ENCODE results near the gene AKIP1. TPM values are rescaled to one million over a fixed set of nuclear protein-coding genes. Genes with fewer than 3 reads are reported as not detected.

Gene AKIP1
- total RNA-seq, 2 experiments from 2014 or later = 25.2 to 28.2 TPM

- no peak for DNase-seq (ENCODE audit: low spot score)
- no peak overlapping the region for H2AFZ ChIP-seq (ENCODE audit: low read length)
- no peaks in the 10 kb centered on the region for H3K4me1 ChIP-seq (ENCODE audit: insufficient read depth, low read length, poor library complexity, severe bottlenecking)
- H3K4me2 ChIP-seq (ENCODE audit: low read length) = no peak overlapping the region
- no peaks in the 10 kb centered on the region for H3K9me2 ChIP-seq (ENCODE audit: insufficient read depth, low read length)
- H3K9me3 ChIP-seq (ENCODE audit: low read length) = no peaks in the 10 kb centered on the region
- H3K36me3 ChIP-seq (ENCODE audit: insufficient read depth, low read length) = no peaks in the 10 kb centered on the region
- ChIA-PET CTCF (ENCODE audit: unreplicated experiment) (no interaction called here), POLR2A (no interaction called here)
- intact Hi-C loops (cut with micrococcal nuclease; ENCODE audit: unreplicated experiment) = no loop called here
- TF ChIP-seq, protein P1, sequence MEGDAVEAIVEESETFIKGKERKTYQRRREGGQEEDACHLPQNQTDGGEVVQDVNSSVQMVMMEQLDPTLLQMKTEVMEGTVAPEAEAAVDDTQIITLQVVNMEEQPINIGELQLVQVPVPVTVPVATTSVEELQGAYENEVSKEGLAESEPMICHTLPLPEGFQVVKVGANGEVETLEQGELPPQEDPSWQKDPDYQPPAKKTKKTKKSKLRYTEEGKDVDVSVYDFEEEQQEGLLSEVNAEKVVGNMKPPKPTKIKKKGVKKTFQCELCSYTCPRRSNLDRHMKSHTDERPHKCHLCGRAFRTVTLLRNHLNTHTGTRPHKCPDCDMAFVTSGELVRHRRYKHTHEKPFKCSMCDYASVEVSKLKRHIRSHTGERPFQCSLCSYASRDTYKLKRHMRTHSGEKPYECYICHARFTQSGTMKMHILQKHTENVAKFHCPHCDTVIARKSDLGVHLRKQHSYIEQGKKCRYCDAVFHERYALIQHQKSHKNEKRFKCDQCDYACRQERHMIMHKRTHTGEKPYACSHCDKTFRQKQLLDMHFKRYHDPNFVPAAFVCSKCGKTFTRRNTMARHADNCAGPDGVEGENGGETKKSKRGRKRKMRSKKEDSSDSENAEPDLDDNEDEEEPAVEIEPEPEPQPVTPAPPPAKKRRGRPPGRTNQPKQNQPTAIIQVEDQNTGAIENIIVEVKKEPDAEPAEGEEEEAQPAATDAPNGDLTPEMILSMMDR (conservative IDR thresholded peaks at IDR 0.05; ENCODE audit: low read length) = no peak
- TF ChIP-seq EZH2phosphoT487 (IDR thresholded peaks at IDR 0.05; ENCODE audit: borderline replicate concordance, low read depth, low read length) = no peak
- H4K20me1 ChIP-seq (ENCODE audit: insufficient read depth, low read length) = no peaks in the 10 kb centered on the region
- H3K4me3 ChIP-seq (ENCODE audit: low read depth, low read length, poor library complexity, severe bottlenecking) = no peak overlapping the region
- no TSS peak for BruUV-seq (replicated peaks)
- H3K79me2 ChIP-seq (ENCODE audit: insufficient read depth, low read depth, low read length) = no peaks in the 10 kb centered on the region
- H3K27ac ChIP-seq (ENCODE audit: low read depth, low read length, poor library complexity, severe bottlenecking) = no peak overlapping the region
Observed at GRCh38 chr11:8905528-8906165, 5.3 kb upstream of the AKIP1 start.

DNA sequence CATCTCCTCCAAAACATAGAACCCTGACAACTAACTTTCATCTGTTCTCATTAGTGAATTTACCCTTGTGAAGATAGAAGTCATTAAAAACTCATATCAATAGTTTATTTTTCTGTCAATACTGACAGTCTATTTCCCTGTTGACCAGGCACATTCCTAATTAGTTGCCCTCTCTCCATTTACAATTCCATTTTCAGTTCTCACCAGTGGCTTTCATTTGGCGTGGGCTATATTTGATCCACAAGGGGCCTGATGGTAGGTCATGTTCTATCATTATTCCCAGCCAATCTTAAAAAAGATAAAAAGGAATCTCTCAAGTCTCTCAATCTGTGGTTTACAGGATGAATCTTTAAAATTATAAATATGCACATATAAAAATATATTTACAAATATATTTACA, 3.9 kb upstream of the AKIP1 start:
- Histone ChIP-seq H3K9me2 (ENCODE audit: insufficient read depth, low read length) (no peaks in the 10 kb centered on the region), H2AFZ (ENCODE audit: low read length) (no peak overlapping the region), H3K9me3 (ENCODE audit: low read length) (no peaks in the 10 kb centered on the region), H4K20me1 (ENCODE audit: insufficient read depth, low read length) (no peaks in the 10 kb centered on the region), H3K4me3 (ENCODE audit: low read depth, low read length, poor library complexity, severe bottlenecking) (no peak overlapping the region), H3K36me3 (ENCODE audit: insufficient read depth, low read length) (no peaks in the 10 kb centered on the region), H3K4me1 (ENCODE audit: insufficient read depth, low read length, poor library complexity, severe bottlenecking) (no peaks in the 10 kb centered on the region), H3K79me2 (ENCODE audit: insufficient read depth, low read depth, low read length) (peaks cover under 1% of the 10 kb centered on the region; the same call in 1 of the 2 replicates), H3K4me2 (ENCODE audit: low read length) (no peak overlapping the region), H3K27ac (ENCODE audit: low read depth, low read length, poor library complexity, severe bottlenecking) (no peak overlapping the region)
- BruUV-seq (replicated peaks) = no TSS peak
- POLR2A ChIA-PET = interaction anchor here (1.0 kb wide), 1 partner anchor 29 kb away, joined by 3 read pairs; no protein-coding TSS in a partner anchor
- no peak for TF ChIP-seq EZH2phosphoT487 (IDR thresholded peaks at IDR 0.05; ENCODE audit: borderline replicate concordance, low read depth, low read length)
- TF ChIP-seq, protein P1 (conservative IDR thresholded peaks at IDR 0.05; ENCODE audit: low read length) = no peak
- CTCF ChIA-PET (ENCODE audit: unreplicated experiment) = no interaction called here
- intact Hi-C loops (cut with micrococcal nuclease; ENCODE audit: unreplicated experiment) = no loop called here
- DNase-seq (ENCODE audit: low spot score) = no peak

DNA sequence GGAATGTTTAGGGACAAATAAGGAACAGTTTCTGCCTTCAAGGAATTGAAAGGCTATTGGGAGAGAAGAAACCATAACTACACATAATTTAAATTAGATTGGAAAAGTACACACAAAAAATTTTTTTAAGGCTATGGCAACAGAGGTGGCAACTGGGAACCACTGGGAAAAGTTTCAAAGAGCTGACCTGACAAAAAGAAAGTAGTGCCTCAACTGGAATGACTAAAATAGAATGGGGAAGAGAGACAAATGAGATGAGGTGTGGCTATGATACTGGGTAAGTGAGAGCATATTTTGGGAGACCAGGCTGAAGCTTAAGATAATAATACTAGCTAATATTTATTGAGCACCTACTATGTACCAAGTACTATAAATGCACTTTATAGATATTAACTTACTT, 2.9 kb upstream of the AKIP1 start:
- no peak for DNase-seq (ENCODE audit: low spot score)
- BruUV-seq (replicated peaks) = no TSS peak
- H3K79me2 ChIP-seq (ENCODE audit: insufficient read depth, low read depth, low read length) = peaks cover 5% of the 10 kb centered on the region; the same call in 1 of the 2 replicates
- peaks cover 6% of the 10 kb centered on the region for H3K4me1 ChIP-seq (ENCODE audit: insufficient read depth, low read length, poor library complexity, severe bottlenecking)
- no peak overlapping the region for H3K4me3 ChIP-seq (ENCODE audit: low read depth, low read length, poor library complexity, severe bottlenecking)
- intact Hi-C loops (cut with micrococcal nuclease; ENCODE audit: unreplicated experiment) = no loop called here
- no peaks in the 10 kb centered on the region for H3K9me2 ChIP-seq (ENCODE audit: insufficient read depth, low read length)
- no peaks in the 10 kb centered on the region for H3K36me3 ChIP-seq (ENCODE audit: insufficient read depth, low read length)
- H3K4me2 ChIP-seq (ENCODE audit: low read length) = no peak overlapping the region
- H3K27ac ChIP-seq (ENCODE audit: low read depth, low read length, poor library complexity, severe bottlenecking) = no peak overlapping the region
- TF ChIP-seq, protein P1 (conservative IDR thresholded peaks at IDR 0.05; ENCODE audit: low read length) = no peak
- TF ChIP-seq EZH2phosphoT487 (IDR thresholded peaks at IDR 0.05; ENCODE audit: borderline replicate concordance, low read depth, low read length) = no peak
- POLR2A ChIA-PET = interaction anchor here (0.6 to 0.7 kb wide), 2 partner anchors 10 to 18 kb away, joined by 3 read pairs; no protein-coding TSS in a partner anchor
- CTCF ChIA-PET (ENCODE audit: unreplicated experiment) = no interaction called here
- no peaks in the 10 kb centered on the region for H4K20me1 ChIP-seq (ENCODE audit: insufficient read depth, low read length)
- H2AFZ ChIP-seq (ENCODE audit: low read length) = no peak overlapping the region
- H3K9me3 ChIP-seq (ENCODE audit: low read length) = no peaks in the 10 kb centered on the region

Measured in OCI-LY7 (cell line).